SK-N-SH (cell line): ENCODE data around the gene KLHL22. TPM values are rescaled to one million over a fixed set of nuclear protein-coding genes. Genes with fewer than 3 reads are reported as not detected.

Experiments used
- CTCF ChIA-PET: fragments of 300-600, 350-600 bp; formaldehyde crosslinking; extraction: SDS; loops from one replicate; lab custom pipeline; 2021; lab: Yijun Ruan, JAX
- POLR2A ChIA-PET: fragments of 350-600 bp; sonication (Branson Sonifier 250); formaldehyde crosslinking; extraction: SDS; loops from one replicate; lab custom pipeline; 2020; ENCODE audit warnings: antibody characterized with exemption, inconsistent platforms; lab: Yijun Ruan, JAX
- DNase-seq: peaks from one replicate; pipeline ENCODE4 v3.0.0; 2012
- H2AFZ ChIP-seq: fragments of 200-600 bp; sonication (generic); 2 replicates; pipeline ENCODE4 v1.8.1; 2016; ENCODE audit warnings: antibody characterized with exemption, mild to moderate bottlenecking, low read depth
- H3F3A ChIP-seq: fragments of 200-600 bp; sonication (generic); replicated peaks from 2 replicates; pipeline ENCODE3; 2016; ENCODE audit warnings: antibody characterized with exemption, mild to moderate bottlenecking; ENCODE audit not compliant: insufficient read depth
- H3K27ac ChIP-seq, 2 experiments: fragments of 200-500 bp in 1 of 2; fragments of 200-600 bp in 1 of 2; sonication (Bioruptor generic) in 1 of 2; sonication (generic), shearing (Covaris generic) in 1 of 2; 2 replicates each; pipeline versions ENCODE4 v1.5.1 to v1.6.1; 2014 to 2016; ENCODE audit warnings: low read depth in 2 of 2, inconsistent platforms in 1 of 2, low read length in 1 of 2, mild to moderate bottlenecking in 1 of 2, mixed read lengths in 1 of 2
- H3K27me3 ChIP-seq: fragments of 200-600 bp; sonication (generic), shearing (Covaris generic); 2 replicates; pipeline ENCODE4 v1.6.1; 2016; ENCODE audit warnings: mixed run types; ENCODE audit not compliant: insufficient read depth
- H3K36me3 ChIP-seq, 2 experiments: fragments of 200-500 bp in 1 of 2; fragments of 200-600 bp in 1 of 2; sonication (Bioruptor generic) in 1 of 2; sonication (generic) in 1 of 2; replicated peaks in 1 of 2; 2 replicates each; pipeline versions ENCODE3 to v1.5.1; 2014 to 2016; ENCODE audit warnings: low read length in 1 of 2, mild to moderate bottlenecking in 1 of 2; ENCODE audit not compliant: insufficient read depth in 2 of 2, control insufficient read depth in 1 of 2
- H3K4me1 ChIP-seq, 2 experiments: fragments of 200-500 bp in 1 of 2; fragments of 200-600 bp in 1 of 2; sonication (Bioruptor generic) in 1 of 2; sonication (generic), shearing (Covaris generic) in 1 of 2; 2 replicates each; pipeline versions ENCODE4 v1.5.1 to v1.6.1; 2014 to 2016; ENCODE audit warnings: low read depth in 1 of 2, low read length in 1 of 2, mixed run types in 1 of 2; ENCODE audit not compliant: insufficient read depth in 2 of 2, control insufficient read depth in 1 of 2
- H3K4me2 ChIP-seq: fragments of 200-600 bp; sonication (generic), shearing (Covaris generic); 2 replicates; pipeline ENCODE4 v1.6.1; 2017; ENCODE audit warnings: mixed run types
- H3K4me3 ChIP-seq, 2 experiments: fragments of 200-500 bp in 1 of 2; fragments of 200-600 bp in 1 of 2; sonication (Bioruptor generic) in 1 of 2; sonication (generic), shearing (Covaris generic) in 1 of 2; 2 replicates each; pipeline versions ENCODE4 v1.5.1 to v1.8.1; 2014 to 2016; ENCODE audit warnings: low read depth in 2 of 2, inconsistent platforms in 1 of 2, low read length in 1 of 2, mild to moderate bottlenecking in 1 of 2, mixed read lengths in 1 of 2, moderate library complexity in 1 of 2
- H3K79me2 ChIP-seq: fragments of 200-600 bp; sonication (generic); 2 replicates; pipeline ENCODE4 v1.8.1; 2017; ENCODE audit warnings: mild to moderate bottlenecking; ENCODE audit not compliant: insufficient read depth
- H3K9ac ChIP-seq: fragments of 200-600 bp; sonication (generic); 2 replicates; pipeline ENCODE4 v1.6.1; 2017; ENCODE audit warnings: mixed run types
- H3K9me2 ChIP-seq: fragments of 200-600 bp; sonication (generic); 2 replicates; pipeline ENCODE4 v1.6.1; 2017; ENCODE audit warnings: mixed run types
- H3K9me3 ChIP-seq: fragments of 200-600 bp; sonication (generic); 2 replicates; pipeline ENCODE4 v1.6.1; 2017; ENCODE audit warnings: mixed run types, mild to moderate bottlenecking, moderate library complexity
- H4K20me1 ChIP-seq: fragments of 200-600 bp; sonication (generic); 2 replicates; pipeline ENCODE4 v1.6.1; 2017; ENCODE audit warnings: mild to moderate bottlenecking, mixed run types; ENCODE audit not compliant: insufficient read depth
- CTCF ChIP-seq: fragments of 200-600 bp; sonication (generic); IDR thresholded peaks from 2 replicates; pipeline ENCODE4 v1.6.1; 2017; ENCODE audit warnings: antibody characterized with exemption, mild to moderate bottlenecking, moderate library complexity
- ELF1 ChIP-seq: IDR thresholded peaks from 2 replicates; pipeline ENCODE4 v1.4.0; 2012
- EP300 ChIP-seq, 2 experiments: IDR thresholded peaks; 2 replicates each; pipeline versions ENCODE4 v1.4.0 to v1.6.1; 2012; ENCODE audit warnings: borderline replicate concordance in 1 of 2, low read depth in 1 of 2, low read length in 1 of 2
- FOSL2 ChIP-seq: IDR thresholded peaks from 2 replicates; pipeline ENCODE4 v1.4.0; 2012; ENCODE audit warnings: low read depth, mild to moderate bottlenecking, moderate library complexity, borderline replicate concordance
- GABPA ChIP-seq: IDR thresholded peaks from 2 replicates; pipeline ENCODE4 v1.4.0; 2012; ENCODE audit warnings: low read depth, mild to moderate bottlenecking
- GATA2 ChIP-seq: sonication (generic); formaldehyde crosslinking; IDR thresholded peaks from 2 replicates; pipeline ENCODE4 v1.5.0; 2020; ENCODE audit warnings: mild to moderate bottlenecking, missing genetic modification reagents
- JUND ChIP-seq: IDR thresholded peaks from 2 replicates; pipeline ENCODE4 v1.4.0; 2012
- MAX ChIP-seq: IDR thresholded peaks from 2 replicates; pipeline ENCODE4 v1.4.0; 2012; ENCODE audit warnings: low read depth
- MEF2A ChIP-seq: IDR thresholded peaks from 2 replicates; pipeline ENCODE4 v1.4.0; 2012; ENCODE audit warnings: low read depth, borderline replicate concordance
- NFIC ChIP-seq: IDR thresholded peaks from 2 replicates; pipeline ENCODE4 v1.4.0; 2012; ENCODE audit warnings: borderline replicate concordance
- PBX3 ChIP-seq: IDR thresholded peaks from 2 replicates; pipeline ENCODE4; 2012
- POLR2AphosphoS5 ChIP-seq: IDR thresholded peaks from 2 replicates; pipeline ENCODE4 v1.6.1; 2012; ENCODE audit warnings: low read depth, low read length
- REST ChIP-seq: IDR thresholded peaks from 2 replicates; pipeline ENCODE4 v1.6.1; 2012; ENCODE audit warnings: mild to moderate bottlenecking, low read depth, low read length, moderate library complexity
- TCF12 ChIP-seq: IDR thresholded peaks from 2 replicates; pipeline ENCODE4 v1.4.0; 2012
- TEAD4 ChIP-seq: IDR thresholded peaks from 2 replicates; pipeline ENCODE4 v1.4.0; 2012; ENCODE audit warnings: mild to moderate bottlenecking, borderline replicate concordance; ENCODE audit not compliant: insufficient read depth
- USF2 ChIP-seq: fragments of 150-350 bp; IDR thresholded peaks from 2 replicates; pipeline ENCODE4 v1.6.1; 2017; ENCODE audit warnings: antibody characterized with exemption, low read length, low read depth, borderline replicate concordance
- WGBS: methylation state at CpG from one replicate; pipeline ENCODE4 v1.1.6; 2017; ENCODE audit warnings: low lambda C conversion rate; 5-methylcytosine and 5-hydroxymethylcytosine counted together
- polyA plus RNA-seq, 3 experiments: library from polyadenylated mRNA; depleted of rRNA; stranded (reverse); fragments of >200 nt; gene quantifications; 2 replicates each; pipeline ENCODE4 v1.2.3, GENCODE V29; 2012

The KLHL22 gene
- polyA plus RNA-seq, 1 of the 3 experiments (the other 2 are of a cell fraction): 26.5 TPM

GRCh38 chr22:20526628-20527355, 31.2 kb upstream of the KLHL22 start:
- H3K36me3 ChIP-seq: peaks cover 15 to 23% of the 10 kb centered on the region in 2 experiments
- H3F3A ChIP-seq: peaks cover 68% of the 10 kb centered on the region
- CTCF ChIA-PET: interaction anchor here (1.2 to 2.1 kb wide), 3 partner anchors 11 to 44 kb away, joined by 3 to 5 read pairs (median 4); no protein-coding TSS in a partner anchor
- TF ChIP-seq REST (0 out of 2 replicates have a peak, but pooled peaks have one; percentile 45), MAX (peak; percentile 40; the same call in 1 of the 2 replicates), MEF2A (no peak), EP300 (IDR thresholded peaks at IDR 0.05; ENCODE audit: borderline replicate concordance in 1 of 2, low read depth in 1 of 2, low read length in 1 of 2) (peak in 1 of 2 experiments; percentile 50; a peak in 1 of 4 replicates), JUND (peak; percentile 62), CTCF (peak; percentile 56), TCF12 (peak; percentile 71), ELF1 (peak; percentile 26; the same call in 1 of the 2 replicates), TEAD4 (peak; percentile 59; the same call in 1 of the 2 replicates), NFIC (no peak; the same call in 1 of the 2 replicates), PBX3 (peak; percentile 26; the same call in 1 of the 2 replicates), USF2 (no peak), GATA2 (CRISPR knock-in tag) (no peak), FOSL2 (peak; percentile 58; the same call in 1 of the 2 replicates), GABPA (peak; percentile 16; the same call in 1 of the 2 replicates), POLR2AphosphoS5 (0 out of 2 replicates have a peak, but pooled peaks have one; percentile 17)
- POLR2A ChIA-PET: no interaction called here
- peak overlapping the region; percentile 31; the same call in 1 of the 2 replicates for H3K9ac ChIP-seq
- no peak overlapping the region for H3K4me3 ChIP-seq
- H3K27me3 ChIP-seq: no peaks in the 10 kb centered on the region
- peaks cover 48 to 52% of the 10 kb centered on the region in 2 experiments for H3K4me1 ChIP-seq
- H3K4me2 ChIP-seq: peak overlapping the region; percentile 44
- H2AFZ ChIP-seq: no peak overlapping the region
- 37% methylated on average over 6 of the region's 6 CpGs for WGBS
- no peak for DNase-seq
- peaks cover 44% of the 10 kb centered on the region for H4K20me1 ChIP-seq
- H3K79me2 ChIP-seq: peaks cover 79% of the 10 kb centered on the region
- H3K9me2 ChIP-seq: no peaks in the 10 kb centered on the region
- no peaks in the 10 kb centered on the region for H3K9me3 ChIP-seq
- H3K27ac ChIP-seq: peak overlapping the region; percentile 45 to 95
